HG03280 (cell line): ENCODE measurements around the gene ITIH2.

Source experiments
- ATAC-seq: cut with Tn5 transposase; IDR thresholded peaks from one replicate; pipeline ENCODE4 v1.9.1; 2021; ENCODE audit warnings: mild to moderate bottlenecking, moderate library complexity; ENCODE audit not compliant: unreplicated experiment

ITIH2 gene

DNA sequence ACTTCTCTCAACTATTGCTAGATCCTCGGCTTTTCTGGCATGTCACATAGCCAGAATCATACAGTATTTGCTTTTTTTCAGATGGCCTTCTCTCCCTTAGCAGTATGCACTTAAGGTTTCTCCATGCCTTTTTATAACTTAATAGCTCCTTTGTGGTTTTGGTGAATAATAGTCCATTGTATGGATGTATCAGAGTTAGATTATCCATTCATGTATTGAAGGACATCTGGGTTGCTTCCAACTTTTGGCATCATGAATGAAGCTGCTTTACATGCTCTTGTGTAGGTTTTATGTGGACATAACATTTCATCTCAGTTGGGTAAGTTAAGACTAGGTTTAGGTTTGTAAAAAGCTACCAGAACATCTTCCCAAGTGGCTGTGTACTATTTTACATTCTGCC, 89.4 kb downstream of the ITIH2 start:
- ATAC-seq = no peak

DNA sequence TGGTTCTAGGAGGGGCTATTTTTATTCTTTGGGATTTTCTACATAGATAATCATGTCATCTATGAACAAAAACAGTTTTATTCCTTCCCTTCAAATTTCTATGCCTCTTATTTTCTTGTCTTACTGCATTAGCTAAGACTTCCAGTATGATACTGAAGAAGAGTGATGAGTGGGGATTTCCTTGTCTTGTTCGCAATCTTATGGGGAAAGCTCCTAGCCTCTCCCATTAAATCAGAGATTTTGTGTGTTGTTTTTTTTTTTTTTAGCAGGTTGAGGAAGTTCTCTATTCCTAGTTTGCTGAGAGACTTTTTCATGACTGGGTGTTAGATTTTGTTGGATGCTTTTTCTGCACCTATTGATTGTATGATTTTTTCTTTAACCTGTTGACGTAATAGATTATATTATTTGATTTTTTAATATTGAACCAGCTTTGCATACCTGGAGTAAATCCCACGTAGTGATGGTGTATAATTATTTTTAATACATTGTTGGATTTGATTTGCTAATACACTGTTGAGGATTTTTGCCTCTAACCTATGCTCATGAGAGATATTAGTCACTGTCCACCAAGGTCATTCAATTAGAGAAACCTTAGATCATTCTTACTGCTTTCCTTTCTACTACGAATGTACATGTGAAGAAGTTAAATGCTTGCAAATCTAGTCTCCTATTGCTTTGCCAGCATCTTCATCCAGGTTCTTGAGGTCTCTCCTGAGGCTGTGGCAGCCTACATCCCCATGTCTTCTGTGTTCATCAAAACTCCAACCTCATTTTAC, 91.3 kb downstream of the ITIH2 start:
- ATAC-seq = no peak

DNA sequence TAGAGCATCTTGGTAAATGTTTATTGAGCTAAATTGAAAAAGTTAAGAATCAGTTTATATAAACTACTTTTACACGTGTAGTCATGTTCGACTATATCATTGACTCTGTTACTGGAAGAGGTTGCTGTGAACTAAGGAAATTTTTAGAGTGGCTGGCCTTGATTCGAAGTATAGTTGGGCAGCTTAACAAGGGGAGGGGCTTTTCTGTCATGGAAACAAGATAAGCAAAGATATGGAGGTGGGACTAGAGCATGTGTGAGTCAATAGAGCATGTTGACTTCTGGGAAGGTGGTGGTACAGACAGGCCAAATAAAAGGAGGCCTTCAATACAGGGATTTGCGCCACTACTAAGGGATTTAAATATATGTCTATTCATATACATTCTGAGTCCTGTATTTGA, 92.5 kb downstream of the ITIH2 start:
- no peak for ATAC-seq

DNA sequence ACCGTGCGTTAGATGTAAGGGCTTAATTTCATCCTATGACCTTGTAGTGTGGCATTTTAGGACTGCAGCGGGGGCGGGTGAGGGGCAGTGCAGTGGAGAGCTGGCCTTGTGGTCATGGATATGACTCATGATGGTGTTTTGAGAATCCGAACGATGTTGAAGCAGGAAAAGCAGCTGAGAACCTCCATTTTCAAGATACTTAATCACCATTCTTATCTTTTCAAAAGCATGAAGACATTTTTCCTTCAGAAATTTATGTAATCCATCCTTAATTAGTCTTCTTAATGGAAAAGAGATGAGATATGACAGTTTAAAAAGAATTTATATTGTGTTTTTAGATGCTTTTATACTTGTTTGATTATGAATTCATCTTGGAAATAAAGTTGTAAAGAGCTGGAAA, 94.5 kb downstream of the ITIH2 start:
- no peak for ATAC-seq
